ENCODE measurements around the gene MYCBP.

The MYCBP gene

DNA sequence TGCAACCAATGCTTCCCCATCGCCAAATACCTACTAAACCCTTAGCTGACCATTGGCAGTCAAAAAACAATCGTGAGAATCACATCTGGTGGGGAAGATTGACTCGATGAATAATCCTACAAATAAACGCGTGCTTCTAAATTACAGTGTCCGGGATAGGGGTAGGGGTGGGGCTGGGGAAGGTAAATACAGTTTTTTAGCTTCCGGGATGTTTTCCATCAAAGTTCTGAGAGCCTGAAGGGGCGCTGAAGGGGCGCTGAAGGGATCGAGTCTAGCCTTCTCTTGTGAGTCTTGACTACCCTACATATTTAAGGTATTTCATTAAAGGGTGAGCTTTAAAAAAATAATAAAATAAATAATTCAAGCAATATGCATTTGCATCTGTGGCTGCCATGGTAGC, 54.1 kb downstream of the MYCBP start:
- no peak for DNase-seq

DNA sequence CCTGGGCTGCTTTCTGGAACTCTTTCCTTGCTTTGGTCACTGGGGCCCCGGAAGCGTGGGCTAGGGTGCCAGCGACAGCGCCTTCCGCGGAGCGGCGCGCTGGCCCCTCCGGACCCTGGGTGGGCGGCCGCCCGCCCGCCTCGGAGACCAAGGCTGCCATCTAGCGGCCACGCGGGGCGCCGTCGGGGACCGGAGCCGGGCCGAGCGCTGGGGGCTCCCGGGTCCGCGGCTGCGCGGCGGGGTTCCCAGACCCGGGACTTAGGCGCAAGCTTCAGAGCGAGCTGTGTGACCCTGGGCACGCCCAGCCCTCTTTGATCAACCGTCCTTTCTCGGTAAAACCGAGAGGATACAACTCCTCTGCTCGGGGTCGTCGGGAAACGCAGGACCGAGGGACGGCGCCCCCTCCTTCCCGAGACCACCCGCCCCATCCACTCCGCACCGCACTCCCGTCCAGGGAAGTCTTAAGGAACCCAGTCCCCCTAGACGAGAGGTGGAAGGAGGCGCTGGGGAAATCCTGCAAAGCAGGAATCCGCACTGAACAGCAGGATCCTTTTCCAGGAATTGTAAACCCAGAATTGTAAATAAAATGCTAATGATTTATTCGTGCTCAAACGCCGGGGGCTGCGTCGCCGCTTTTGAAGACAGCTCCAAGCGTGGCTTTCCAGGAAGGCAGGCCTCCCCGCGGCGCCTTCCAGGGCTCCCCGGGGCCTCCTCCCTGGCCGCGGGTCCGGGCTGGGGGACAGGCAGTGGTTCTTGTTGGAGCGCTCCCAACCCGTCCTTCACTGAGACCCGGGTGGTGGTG, 54.8 kb downstream of the MYCBP start:
- DNase-seq: no peak

DNA sequence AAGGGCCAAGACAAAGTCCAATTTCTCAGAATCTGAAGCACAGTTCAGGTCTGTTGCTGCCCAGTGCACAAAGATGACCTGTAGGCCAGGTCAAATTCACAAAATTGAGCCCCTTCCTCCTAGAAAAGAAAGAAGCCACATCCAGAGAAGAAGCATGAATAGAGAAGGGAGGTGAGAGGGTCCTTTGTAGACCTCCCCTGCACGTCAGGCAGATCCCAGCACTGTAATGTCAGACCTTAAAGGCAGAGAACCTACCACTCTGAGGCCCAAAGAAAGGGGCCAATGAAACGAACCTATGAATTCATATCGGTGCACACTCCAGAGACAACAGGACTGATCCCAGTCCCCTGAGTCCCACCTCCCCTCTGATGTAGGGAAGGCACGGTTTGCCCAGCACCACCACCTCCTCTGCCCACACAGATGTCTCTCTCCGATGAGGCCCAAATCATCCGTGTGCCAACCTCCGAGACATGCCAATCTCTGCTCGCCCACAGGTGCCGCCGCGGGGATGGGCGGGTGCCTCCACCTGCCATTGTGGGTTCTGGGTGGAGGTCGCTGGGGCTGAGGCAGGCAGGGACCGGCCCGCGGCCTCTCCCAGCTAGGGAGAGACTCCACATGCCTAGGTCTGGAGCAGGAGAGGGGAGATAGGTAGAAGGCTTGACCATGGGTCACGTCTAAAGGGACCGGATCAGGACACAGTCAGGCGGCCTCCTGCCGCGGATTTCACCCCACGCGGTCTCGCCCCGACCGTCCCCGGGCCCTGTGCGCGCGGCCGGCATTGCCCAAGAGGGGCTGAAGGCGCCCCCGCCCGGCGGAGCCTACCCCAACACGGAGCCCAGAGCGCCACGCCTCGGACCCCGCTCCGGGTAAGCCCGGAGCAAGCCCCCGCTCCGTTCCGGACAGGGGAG, 55.6 kb downstream of the MYCBP start:
- no peak for DNase-seq

- DNase-seq: peak; percentile 64
Observed at GRCh38 chr1:38815903-38816627, 57.1 kb downstream of the MYCBP start.

GRCh38 chr1:38814984-38815464, 58.1 kb downstream of the MYCBP start:
- no peak for DNase-seq

DNA sequence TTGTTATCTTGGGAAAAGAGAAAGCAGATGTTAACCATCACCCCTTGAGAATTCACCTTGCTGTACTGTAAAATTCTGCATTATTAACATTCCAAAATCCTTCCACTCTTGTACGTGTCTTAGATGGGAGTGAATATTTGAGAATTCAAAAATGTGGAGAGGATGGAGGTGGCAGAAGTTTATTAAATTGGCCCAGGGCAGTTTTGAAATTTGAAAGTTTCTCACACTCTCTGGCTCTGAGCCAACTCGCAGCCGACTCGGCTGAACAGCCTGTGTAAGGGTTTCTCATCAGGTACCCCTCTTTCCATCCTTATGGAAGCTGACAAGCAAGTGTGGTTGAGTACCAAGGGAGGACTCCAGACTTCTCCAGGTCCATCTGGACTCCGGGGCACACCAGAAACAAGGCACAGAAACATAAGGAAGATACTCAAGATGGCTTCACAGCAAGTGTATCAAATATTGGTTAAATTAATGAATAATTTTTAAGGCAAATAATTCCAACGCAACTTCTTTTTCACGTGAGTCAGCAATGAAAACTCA, 58.6 kb downstream of the MYCBP start:
- DNase-seq: no peak

DNA sequence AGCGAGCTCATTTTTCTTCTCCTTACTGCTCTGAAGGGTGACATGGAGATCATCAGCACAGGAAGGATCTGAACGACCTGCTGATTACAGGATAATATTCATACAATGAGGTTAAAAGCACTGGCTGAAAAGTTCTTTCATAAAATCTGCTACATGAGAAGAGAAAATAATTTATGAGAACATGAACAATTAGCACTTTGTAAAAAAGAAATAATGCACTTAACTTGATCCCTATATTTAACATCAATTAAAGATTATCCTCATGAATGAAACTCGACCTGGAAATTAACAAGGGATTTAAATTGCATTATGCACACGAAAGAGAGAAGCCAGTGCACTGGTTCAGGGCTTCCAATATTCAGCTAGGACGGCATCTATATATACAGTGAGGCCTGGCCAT, 60.2 kb downstream of the MYCBP start:
- no peak for DNase-seq
